Measurements from ENCODE around the gene LNP1.
A peak's percentile ranks its signal among the peaks of the same experiment; 100 is the strongest.
"Not testable (repeated sequence)": the region's sequence is repeated elsewhere in the genome, so short reads cannot be mapped to it uniquely, and the experiment has no call there.

The LNP1 gene

DNA sequence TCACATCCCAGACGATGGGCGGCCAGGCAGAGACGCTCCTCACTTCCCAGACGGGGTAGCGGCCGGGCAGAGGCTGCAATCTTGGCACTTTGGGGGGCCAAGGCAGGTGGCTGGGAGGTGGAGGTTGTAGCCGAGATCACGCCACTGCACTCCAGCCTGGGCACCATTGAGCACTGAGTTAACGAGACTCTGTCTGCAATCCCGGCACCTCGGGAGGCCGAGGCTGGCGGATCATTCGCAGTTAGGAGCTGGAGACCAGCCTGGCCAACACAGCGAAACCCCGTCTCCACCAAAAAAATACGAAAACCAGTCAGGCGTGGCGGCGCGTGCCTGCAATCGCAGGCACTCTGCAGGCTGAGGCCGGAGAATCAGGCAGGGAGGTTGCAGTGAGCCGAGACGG is 77.2 kb downstream of the LNP1 start:
- not testable (repeated sequence) for DNase-seq (ENCODE audit: low read depth in 2 of 2)

DNA sequence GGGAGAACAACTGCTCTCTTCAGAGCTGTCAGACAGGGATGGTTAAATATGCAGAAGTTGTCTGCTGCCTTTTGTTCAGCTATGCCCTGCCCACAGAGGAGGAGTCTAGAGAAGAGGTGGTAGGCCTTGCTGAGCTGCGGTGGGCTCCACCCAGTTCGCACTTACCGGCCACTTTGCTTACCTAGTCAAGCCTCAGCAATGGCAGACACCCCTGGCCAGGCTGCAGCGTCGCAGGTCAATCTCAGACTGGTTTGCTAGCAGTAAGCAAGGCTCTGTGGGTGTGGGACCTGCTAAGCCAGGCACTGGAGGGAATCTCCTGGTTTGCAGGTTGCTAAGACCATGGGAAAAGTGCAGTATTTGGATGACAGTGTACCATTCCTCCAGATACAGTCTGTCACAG is 78.7 kb downstream of the LNP1 start:
- no peak for DNase-seq (ENCODE audit: low read depth in 2 of 2)

DNA sequence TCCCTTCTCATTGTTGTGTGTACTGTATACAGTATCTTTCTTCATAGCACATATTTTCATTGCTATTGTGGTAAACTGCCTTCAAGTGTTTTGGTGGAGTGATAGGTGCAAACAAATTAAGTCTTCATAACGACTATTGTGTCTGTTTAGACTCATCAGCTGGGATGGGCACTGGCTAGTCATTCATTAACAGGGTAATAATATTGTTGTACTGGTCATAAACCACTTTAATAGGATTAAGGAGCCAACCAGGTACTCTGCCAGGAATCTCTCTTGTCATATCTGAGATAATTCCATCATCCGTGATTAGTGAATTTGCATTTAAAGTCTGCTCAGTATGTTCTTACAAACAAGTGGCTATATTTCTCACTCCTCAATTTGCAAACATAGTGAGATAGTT is 80.8 kb downstream of the LNP1 start:
- DNase-seq (ENCODE audit: low read depth in 2 of 2): no peak

DNA sequence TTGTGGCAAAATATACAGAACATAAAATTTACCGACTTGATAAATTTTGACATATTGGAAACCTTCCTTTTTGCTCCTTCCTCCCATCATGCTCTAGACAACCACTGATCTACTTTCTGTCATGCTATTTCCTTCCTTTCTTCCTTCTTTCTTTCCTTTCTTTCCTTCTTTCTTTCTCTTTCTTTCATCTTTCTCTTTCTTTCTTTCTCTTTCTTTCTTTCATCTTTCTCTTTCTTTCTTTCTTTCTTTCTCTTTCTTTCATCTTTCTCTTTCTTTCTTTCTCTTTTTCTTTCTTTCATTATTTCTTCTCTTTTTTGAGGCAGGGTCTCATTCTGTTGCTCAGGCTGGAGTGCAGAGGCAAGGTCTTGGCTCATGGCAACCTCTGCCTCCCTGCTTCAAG is 82.2 kb downstream of the LNP1 start:
- DNase-seq (ENCODE audit: low read depth in 2 of 2): no peak

DNA sequence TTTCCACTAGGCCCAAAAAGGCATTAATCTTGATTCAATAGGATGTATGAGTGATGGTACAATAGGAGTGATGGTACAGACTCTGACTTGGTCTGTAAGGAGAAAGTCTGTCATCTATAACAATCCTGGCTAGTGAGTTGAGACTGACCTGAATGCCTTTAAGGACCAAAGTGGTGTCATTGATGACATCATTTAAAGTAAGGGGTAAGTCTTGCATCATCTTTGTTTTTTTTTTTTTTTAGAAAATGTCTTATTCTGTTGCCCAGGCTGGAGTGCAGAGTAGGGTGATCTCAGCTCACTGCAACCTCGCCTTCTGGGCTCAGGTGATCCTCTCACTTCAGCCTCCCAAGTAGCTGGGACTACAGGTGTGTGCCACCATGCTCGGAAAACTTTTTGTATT is 85.5 kb downstream of the LNP1 start:
- DNase-seq (ENCODE audit: low read depth in 2 of 2): no peak

GRCh38 chr3:100489118-100489517 is 87.8 kb downstream of the LNP1 start:
- DNase-seq (ENCODE audit: low read depth in 2 of 2): no peak

GRCh38 chr3:100492059-100493006 is 91.0 kb downstream of the LNP1 start, which contains the start of gene TMEM45A:
TSS of gene TMEM45A (plus strand) at chr3:100492619. CDS start at chr3:100555212, 62,593 bp downstream.
- peak; percentile 62 to 75 for DNase-seq (ENCODE audit: low read depth in 2 of 2)

DNA sequence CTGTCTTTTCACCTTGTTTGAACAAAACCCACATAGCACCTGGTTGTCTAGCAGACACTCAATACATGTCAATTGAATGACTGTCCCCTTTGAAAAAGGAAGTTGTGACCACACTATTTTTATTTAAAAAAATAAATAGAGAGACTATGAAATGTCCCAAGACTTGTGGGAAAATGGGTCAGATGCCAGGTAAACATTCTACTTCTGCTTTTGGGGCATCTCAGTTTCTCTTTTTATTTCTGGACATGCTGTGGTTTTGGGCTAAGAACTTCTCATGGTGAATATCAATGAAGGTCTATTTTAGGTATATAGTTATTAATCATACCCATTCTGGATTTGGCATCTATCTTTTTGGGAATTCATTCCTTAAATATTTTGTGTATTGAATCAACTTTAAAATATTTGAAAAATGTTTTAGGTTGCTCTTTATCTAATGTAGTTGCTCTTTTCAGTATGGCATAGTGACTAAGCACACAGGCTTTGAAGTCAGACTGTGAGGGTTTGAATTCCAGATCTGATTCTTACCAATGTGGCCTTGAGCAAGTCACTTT is 95.4 kb downstream of the LNP1 start:
- DNase-seq (ENCODE audit: low read depth in 2 of 2): no peak

DNA sequence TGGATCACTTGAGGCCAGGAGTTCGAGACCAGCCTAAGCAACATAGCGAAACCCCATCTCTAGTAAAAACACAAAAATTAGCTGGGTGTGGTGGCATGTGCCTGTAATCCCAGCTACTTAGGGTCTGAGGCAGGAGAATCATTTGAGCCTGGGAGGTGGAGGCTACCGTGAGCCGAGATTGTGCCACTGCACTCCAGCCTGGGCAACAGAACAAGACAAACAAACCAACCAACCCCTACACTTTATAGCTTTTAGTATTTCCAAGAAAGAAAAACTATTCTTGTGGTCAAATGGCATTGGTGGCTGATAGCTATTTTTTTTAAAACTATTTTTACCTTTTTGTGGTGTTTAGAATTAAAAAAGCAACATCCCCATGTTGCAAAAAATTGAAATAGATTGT is 98.3 kb downstream of the LNP1 start:
- no peak for DNase-seq (ENCODE audit: low read depth in 2 of 2)

- DNase-seq (ENCODE audit: low read depth in 2 of 2): no peak
Observed at GRCh38 chr3:100500320-100500880, 99.1 kb downstream of the LNP1 start.

GRCh38 chr3:100503448-100503847 is 102.1 kb downstream of the LNP1 start:
- DNase-seq (ENCODE audit: low read depth in 2 of 2): no peak
